NCI-H2227 (cell line): ENCODE measurements around the gene TPCN1.

ENCODE experiments used
- DNase-seq: peaks from one replicate; lab custom pipeline; 2025; ENCODE audit not compliant: unreplicated experiment; lab: John Stamatoyannopoulos, UW

Gene TPCN1

GRCh38 chr12:113257564-113257963 is 36.3 kb downstream of the TPCN1 start:
- DNase-seq, result no peak

GRCh38 chr12:113260127-113260526 is 38.9 kb downstream of the TPCN1 start:
- DNase-seq, result no peak

- DNase-seq, result no peak
These were observed 39.5 kb downstream of the TPCN1 start for GRCh38 chr12:113260636-113261300.

- no peak for DNase-seq
These were observed 40.7 kb downstream of the TPCN1 start for GRCh38 chr12:113261847-113262470.

- no peak for DNase-seq
These were observed 41.4 kb downstream of the TPCN1 start for GRCh38 chr12:113262710-113263109.

- DNase-seq, result no peak
These were observed 42.2 kb downstream of the TPCN1 start for GRCh38 chr12:113263431-113263963.

- no peak for DNase-seq
These were observed 45.0 kb downstream of the TPCN1 start for GRCh38 chr12:113266106-113266895.

- DNase-seq, result no peak
These were observed 46.4 kb downstream of the TPCN1 start for GRCh38 chr12:113267621-113268020.

GRCh38 chr12:113268136-113268535 is 46.9 kb downstream of the TPCN1 start:
- DNase-seq, result no peak

- DNase-seq, result no peak
These were observed 47.4 kb downstream of the TPCN1 start for GRCh38 chr12:113268621-113269020.

GRCh38 chr12:113269257-113269943 is 48.1 kb downstream of the TPCN1 start:
- DNase-seq, result no peak

- no peak for DNase-seq
These were observed 49.4 kb downstream of the TPCN1 start for GRCh38 chr12:113270709-113271009.

- no peak for DNase-seq
These were observed 50.2 kb downstream of the TPCN1 start for GRCh38 chr12:113271466-113271852.

GRCh38 chr12:113271853-113272561 is 50.7 kb downstream of the TPCN1 start:
- DNase-seq, result no peak

- DNase-seq, result no peak
These were observed 51.9 kb downstream of the TPCN1 start for GRCh38 chr12:113273053-113273725.

- DNase-seq, result no peak
These were observed 53.6 kb downstream of the TPCN1 start for GRCh38 chr12:113274848-113275247.

- no peak for DNase-seq
These were observed 55.0 kb downstream of the TPCN1 start for GRCh38 chr12:113276306-113276705.

GRCh38 chr12:113276946-113277500 is 55.8 kb downstream of the TPCN1 start:
- no peak for DNase-seq

GRCh38 chr12:113277511-113277910 is 56.2 kb downstream of the TPCN1 start:
- no peak for DNase-seq

GRCh38 chr12:113278141-113278540 is 56.9 kb downstream of the TPCN1 start:
- DNase-seq, result no peak
